Measurements from ENCODE around the gene FAT4. TPM values are rescaled to one million over a fixed set of nuclear protein-coding genes. Genes with fewer than 3 reads are reported as not detected.

The FAT4 gene
- polyA plus RNA-seq, 5 donors: 30.0 to 69.6 (median 64.7) TPM

DNA sequence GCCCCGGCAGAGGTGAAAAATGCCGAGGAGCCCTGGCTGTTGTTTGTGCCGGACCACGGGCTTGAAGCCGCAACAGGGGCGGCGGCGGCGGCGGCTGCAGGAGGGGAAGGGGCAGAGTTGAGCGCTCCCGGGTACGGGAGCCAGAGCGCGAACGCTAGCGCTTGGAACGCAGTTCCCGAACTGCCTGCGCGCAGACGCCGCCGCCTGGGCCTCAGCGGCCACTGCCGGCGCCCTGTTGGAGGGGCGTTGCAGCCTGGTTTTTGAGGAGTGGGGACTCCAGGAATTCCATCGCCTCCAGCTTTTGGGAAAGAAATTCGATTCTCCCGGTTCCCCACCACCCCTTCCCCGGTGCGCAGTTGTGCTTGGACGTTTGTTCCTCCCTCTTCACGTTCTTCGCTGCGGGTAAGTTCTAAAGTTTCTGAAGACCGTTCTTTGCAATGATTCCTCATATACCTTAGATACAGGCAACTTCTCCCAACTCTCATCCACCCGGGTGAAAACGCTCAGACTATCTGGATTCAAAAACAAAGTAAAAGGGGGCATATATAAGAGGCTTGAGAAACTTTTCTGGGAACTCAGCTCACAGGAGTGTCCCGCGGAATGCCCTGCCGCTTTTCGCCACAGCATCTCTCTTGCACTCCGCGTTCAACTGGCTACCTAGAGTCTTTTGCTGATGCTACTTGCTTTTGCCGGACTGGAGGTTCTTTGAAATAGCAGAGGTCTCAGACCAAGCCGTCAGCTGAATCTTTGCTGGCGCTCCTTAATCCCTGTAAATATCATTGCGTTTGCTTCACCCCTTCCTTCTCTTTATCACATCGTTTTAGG lies 1.0 kb downstream of the FAT4 start:
- peak; percentile 67 to 70 for DNase-seq

DNA sequence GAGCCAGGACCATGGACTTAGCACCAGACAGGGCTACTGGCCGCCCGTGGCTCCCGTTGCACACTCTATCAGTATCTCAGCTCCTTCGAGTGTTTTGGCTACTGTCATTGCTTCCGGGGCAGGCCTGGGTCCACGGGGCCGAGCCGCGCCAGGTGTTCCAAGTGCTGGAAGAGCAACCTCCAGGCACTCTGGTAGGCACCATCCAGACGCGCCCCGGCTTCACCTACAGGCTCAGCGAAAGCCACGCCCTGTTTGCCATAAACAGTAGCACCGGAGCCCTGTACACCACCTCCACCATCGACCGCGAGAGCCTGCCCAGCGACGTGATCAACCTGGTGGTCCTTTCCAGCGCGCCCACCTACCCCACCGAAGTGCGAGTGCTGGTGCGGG lies 1.6 kb downstream of the FAT4 start:
- no peak for DNase-seq

DNA sequence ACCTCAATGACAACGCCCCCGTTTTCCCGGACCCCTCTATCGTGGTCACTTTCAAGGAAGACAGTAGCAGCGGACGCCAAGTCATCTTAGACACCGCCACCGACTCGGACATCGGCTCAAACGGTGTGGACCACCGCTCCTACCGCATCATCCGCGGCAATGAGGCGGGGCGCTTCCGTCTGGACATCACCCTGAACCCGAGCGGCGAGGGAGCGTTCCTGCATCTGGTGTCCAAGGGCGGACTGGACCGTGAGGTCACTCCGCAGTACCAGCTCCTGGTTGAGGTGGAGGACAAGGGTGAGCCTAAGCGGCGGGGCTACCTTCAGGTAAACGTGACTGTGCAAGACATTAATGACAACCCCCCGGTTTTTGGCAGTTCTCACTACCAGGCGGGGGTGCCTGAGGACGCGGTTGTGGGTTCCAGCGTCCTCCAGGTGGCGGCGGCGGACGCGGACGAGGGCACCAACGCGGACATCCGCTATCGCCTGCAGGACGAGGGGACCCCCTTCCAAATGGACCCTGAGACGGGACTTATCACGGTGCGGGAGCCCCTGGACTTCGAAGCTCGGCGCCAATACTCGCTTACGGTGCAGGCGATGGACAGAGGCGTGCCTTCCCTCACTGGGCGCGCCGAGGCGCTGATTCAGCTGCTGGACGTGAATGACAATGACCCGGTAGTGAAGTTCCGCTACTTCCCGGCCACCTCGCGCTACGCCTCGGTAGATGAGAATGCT lies 2.2 kb downstream of the FAT4 start:
- no peak for DNase-seq

DNA sequence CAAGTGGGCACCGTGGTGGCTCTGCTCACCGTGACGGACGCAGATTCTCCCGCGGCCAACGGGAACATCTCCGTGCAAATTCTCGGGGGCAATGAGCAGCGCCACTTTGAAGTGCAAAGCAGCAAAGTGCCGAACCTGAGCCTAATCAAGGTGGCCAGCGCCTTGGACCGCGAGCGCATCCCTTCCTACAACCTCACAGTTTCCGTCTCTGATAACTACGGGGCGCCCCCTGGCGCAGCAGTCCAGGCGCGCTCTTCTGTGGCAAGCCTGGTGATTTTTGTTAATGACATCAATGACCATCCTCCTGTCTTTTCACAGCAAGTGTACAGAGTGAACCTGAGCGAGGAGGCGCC lies 2.7 kb downstream of the FAT4 start:
- peak in 1 of 2 donors; percentile 47 for DNase-seq

DNA sequence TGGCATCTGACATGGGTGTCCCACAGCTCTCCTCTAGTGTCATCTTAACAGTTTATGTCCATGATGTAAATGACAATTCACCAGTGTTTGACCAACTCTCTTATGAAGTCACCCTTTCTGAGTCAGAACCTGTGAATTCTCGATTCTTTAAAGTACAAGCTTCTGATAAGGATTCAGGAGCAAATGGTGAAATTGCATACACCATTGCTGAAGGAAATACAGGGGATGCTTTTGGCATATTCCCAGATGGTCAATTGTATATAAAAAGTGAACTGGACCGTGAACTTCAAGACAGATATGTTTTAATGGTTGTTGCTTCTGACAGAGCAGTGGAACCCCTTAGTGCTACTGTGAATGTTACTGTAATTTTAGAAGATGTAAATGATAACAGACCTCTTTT lies 4.6 kb downstream of the FAT4 start:
- no peak for DNase-seq

DNA sequence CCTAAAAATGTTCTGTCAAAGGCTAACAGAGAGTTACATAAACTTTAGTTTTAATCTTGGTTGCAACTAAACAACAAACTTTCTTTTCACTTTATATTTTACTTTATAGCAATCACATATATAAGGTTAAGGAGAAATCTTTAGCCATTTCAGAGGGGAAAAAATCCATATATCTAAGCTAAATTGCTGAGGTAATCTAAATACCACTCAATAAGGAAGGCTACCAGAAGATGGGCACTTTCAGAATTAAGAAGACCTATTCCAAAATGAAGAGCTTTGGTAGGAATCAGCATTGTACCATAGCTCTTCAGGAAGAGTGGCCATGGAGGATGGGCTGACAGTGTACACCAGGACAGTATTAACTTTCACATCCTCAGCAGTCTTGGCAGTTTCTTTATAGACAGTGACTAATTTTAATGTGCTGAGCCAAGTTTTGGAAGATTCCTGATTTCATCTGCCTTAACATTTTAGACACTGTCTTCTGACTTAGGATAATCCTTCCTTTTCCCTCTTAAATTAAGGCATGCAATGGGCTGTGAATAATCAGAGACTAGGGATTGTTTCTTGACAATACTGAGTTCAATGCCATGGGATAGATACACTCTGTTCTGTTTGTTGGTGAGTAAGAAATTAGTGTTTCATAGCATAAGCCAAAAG lies 7.1 kb downstream of the FAT4 start:
- DNase-seq: no peak

DNA sequence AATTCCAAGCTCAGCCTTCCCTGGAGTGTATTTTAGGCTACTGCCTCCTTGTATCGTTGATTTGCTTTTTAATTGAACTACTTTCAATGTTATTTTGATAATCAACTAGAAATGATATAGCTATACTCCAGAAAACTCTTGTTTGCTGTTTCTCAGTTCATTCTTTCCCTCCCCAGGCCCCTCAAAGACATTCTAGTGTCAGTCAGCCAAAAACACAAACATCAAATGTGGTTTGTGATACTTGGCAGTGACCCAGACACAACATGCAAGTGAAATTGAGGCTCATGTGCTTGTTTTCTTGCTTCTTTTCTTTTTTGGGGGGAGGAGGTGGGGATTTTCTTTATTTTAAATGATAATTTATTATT lies 7.6 kb downstream of the FAT4 start:
- DNase-seq: no peak

DNA sequence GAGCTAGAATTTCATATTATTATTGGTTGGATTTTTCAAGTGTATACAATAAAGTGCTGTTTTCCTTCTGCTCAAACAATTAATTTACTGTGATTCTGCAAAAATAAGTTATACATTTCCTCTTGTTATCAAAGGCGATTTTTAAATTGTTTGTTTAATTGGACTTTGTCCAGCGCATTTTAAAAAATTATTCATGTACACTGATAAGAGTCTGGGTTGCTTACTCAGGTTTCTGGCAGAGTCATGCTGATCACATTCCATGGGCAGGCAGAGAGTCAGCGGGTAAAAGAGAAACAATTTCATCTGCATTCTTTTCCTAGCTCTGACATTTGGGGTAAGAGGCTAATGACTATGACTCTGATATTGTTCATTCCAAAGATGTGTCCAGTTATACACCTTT lies 8.9 kb downstream of the FAT4 start:
- DNase-seq: no peak

DNA sequence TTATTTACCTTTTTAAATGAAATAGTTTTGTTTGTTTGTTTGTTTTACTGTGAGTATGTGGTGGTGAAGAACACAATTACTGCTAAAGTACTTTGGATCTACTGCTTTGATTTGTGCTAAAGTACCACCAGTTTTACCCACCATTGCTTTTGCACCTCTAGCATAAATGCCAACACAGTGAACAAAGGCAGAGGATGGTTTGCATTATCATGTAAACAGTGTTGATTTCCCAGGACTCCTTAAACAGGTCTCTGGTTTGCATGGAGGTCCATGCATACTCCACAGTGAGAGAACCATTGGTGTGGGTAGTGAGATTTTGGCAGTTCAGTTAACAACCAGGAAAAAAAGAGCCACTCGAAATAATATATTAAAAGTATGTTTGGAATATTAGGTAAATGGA lies 11.0 kb downstream of the FAT4 start:
- DNase-seq: no peak

DNA sequence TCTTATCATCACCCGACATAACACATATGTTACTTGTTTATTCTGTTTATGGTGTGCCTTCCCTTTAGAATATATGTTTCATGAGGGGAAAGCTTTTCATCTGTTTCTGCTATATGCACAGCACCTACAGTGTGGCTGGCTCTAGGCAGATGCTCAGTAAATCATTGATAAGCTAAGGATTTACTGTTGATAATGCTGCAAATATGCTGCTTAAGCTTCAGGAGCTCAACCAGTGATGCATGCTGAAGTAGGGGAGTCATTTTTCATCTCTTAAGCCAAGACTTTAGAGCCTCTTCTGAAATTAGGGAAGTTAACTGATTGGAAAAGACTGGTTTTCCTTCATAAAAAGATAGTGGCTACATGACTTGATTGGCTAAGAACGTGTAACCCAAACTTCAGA lies 16.4 kb downstream of the FAT4 start:
- DNase-seq: no peak

DNA sequence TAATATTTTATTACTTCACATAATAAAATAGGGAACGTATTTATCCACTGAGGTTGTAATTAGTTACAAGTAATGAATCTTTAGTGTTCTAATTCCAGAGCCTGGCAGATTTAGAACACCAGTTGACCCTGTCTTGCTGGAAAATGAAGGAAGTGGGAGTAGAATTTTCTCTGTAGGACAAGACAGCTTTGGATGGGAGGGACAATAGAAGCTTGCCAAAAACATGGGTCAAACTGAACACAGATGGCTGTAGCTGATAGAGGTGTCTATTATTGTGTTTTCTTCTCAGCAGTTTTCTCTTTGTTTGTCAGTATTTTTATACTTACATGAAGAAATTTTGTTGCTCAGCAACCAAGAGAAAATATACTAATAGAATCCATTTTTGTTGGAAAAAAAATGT lies 20.2 kb downstream of the FAT4 start:
- no peak for DNase-seq

DNA sequence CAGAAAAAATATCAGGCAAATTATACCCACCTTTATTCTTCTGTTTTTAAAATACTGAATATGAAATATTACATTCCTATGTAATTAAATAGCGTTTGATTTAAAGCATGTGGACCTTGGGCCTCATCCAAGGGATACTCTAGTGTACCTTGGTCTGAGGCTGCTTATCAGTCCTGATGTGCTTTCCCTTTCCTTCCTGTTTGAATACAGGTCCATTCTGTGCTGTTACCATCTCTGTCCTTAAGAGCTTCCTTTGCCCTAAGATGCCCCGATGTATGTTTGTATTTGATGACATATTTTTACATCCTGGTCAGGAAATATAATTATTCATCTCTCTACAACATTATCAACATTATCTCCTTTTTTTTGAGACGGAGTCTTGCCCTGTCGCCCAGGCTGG lies 24.1 kb downstream of the FAT4 start:
- DNase-seq: no peak

DNA sequence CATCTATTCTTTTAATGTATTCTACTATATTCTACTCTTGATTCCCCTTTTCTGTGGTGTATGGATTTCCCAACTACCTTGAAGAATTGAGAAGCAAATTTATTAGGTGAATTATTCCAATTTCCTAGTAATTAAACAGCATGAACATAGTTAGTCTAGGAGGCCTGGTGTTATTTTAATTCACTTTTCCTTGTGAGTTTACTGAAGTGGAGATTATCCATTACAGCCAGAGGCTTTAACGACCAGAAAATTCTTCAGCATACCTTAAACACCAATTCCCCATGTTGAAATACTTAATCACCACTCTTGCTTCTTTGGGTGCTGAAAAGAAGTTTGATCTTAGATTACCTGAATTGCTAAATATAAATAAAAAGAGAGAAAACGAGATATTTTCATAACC lies 29.4 kb downstream of the FAT4 start:
- DNase-seq: no peak

DNA sequence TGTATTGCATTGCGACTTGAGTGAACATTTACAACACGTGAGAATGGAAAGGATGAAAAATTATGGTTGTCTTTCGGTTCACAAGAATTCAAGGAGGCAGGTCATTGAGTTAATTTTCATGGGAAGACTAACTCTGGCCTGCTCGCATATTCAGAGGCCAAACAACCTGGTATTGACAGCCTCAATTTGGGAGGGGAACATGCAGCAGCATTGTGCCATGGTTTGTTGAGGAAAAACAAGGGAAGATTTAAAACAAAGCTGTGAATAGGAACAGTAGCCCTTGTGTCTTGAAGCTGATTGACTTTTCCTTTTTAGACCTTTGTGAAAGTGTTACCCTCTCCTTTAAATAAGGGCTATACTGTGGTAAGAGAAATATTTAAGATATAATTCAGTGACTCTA lies 31.9 kb downstream of the FAT4 start:
- no peak for DNase-seq

DNA sequence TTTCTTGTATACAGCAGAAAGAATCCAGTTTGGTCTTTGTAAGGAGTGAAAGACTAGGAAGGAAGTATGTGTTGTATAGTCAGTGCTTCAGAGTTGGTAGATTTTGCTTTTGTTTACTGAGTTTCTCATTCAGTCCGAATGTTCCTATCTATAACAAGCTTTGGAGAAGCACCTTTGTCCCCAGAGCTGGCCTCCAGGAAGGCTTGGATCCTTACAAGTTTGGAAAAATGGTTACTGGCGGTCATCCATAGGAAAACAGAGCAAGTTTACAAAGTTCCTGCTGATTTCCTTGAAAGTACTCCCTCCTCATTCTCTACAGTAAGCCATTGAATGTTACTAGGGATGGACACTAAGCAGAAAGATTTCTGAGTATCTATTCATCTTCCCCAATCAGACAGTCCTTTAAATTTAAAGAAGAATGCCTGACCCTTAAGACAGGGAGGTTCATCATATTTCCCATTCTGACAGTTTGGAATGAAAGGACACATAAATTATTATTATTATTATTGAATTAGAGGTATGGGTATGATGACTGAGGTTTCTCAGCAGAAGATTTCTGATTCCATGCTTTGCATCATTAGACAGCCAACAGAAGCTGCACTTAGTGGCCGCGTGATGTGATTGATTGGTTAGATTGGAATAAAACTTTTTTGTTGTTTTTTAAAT lies 35.8 kb downstream of the FAT4 start:
- DNase-seq: no peak

DNA sequence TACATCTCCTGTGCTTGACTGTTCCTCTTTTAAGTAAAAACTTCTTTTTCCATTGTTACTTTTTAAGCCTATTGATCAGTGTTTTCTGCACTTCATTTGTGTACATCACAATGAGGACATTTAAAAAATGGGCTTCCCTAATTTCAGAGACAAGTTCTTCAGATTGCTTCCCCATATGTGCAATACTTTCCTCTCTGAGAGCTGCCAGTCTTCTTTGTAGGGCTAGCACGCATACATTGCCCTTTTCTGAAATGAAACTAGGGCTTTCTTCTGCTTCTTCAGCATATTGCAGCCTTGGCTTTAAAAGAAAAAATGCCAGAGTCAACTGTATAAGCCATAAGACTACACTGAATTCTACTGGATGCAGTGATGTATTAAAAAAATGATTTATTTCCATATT lies 37.8 kb downstream of the FAT4 start:
- no peak for DNase-seq

DNA sequence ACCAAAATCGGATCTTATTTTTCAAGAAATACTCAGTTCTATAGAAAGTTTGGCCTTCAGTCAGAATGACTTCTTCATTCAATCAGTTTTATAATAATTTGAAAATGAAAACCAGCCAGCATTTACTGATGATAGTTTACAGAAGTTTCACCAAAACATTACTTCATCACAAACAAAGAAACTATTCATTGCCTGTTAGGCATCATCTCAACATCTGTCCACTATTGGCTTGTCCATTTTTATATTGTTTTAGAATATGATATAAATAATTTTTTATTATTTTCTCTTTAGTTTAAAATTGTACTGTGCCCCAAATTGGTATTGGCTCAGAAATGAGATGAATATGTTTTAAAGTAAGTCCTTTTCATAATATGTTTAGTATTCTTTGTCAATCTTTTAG lies 38.4 kb downstream of the FAT4 start:
- DNase-seq: no peak

DNA sequence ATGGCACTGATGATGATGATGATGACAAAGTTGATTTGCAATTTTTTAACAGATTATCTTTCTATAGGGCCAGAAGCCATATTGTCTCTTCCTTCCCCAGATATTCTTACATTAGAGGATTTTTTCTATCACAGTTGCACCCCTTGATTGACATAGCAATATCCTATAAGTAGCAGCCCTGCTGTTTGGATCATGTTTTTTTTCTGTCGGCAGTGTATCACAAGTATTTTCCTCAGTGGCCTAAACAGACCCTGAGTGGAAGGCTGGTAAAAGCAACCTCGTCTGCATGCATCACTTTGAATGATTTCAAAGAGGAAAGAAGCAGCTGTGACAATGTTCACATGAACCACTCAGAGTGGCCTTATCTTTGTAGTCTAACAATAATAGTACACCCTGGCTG lies 41.0 kb downstream of the FAT4 start:
- DNase-seq: no peak

DNA sequence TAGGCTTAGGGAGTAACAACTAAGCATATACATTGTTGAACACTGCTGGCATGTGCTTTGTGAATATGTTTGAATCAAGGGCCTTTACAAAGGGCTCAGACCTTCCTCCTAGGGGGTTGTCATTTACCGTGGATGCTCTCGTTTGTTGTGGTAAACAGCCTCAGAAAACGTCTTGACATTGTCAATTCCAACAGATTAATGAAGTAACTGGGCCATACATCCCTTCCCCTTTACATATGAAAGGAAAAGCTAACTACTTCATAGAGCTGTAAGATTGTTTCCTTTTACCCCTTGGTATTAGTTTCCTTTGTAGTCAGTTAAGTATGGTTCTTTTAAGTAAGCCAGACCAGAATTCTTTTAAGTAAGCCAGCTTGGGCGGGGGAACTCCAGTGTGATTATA lies 42.9 kb downstream of the FAT4 start:
- no peak for DNase-seq

DNA sequence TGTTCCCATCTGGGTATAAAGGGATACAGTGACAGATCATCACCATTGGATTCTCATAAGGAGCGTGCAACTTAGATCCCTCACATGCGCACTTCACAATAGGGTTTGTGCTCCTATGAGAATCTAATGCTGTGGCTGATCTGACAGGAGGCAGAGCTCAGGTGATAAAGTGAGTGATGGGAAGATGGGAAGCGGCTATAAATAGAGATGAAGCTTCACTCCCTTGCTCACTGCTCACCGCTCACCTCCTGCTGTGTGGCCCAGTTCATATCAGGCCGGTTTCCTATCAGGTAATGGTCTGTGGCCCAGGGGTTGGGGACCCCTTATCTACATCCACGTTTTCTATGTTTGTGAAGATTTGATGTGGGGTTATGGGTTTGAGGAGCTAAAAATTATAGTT lies 43.7 kb downstream of the FAT4 start:
- no peak for DNase-seq

DNA sequence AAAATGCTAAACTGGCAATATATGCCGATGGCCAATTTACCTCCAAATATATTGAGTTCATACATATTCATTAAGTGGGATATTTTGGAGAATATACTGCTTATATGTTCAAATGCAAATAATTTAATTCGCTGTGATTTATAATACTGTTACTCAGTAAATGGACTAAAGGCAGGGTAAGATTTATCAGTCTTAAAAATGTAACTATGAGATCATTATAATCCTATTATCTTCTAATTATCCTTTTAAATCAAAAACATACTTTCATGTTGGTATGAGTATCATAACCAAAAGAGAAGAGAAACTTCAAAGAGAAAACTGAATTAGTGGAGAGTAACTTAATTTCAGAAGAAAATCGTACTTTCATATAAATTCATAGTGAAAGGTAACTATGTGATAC lies 44.6 kb downstream of the FAT4 start:
- no peak for DNase-seq

DNA sequence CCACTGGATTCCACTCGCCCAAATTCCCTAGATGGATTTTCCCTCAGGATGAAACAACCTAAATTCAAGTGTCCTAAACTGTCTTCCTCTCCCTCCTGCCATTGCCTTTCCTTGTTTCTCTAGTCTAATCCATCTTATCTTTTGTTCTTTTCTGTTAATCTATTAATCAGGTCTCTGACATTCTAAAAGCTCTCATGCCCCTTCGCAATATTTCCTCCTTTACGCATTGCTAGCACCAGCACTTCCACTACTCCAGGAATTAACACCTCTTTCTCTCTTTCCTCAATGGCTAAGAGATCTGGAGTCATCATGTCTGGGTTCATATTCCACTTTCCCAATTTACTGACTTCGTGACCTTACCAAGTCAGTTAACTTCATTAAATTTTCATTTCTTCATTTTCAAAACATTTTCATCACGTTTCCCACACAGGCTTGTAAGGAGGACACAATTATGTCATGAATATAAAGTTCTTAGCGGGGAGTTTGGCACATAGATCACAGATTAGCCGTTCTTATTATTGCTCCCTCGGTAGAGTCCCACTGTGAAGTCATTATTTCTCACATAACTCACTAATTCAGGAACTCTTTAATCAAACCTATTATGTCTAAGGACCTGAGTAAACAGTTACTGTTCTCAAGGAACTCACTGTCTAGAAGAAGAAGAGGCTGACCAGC lies 45.3 kb downstream of the FAT4 start:
- no peak for DNase-seq

Data from right lung (tissue), 5 donors.